Measurements from ENCODE around the gene GIGYF1. TPM values are rescaled to one million over a fixed set of nuclear protein-coding genes. Genes with fewer than 3 reads are reported as not detected.
A peak's percentile ranks its signal among the peaks of the same experiment; 100 is the strongest.

Gene GIGYF1
- total and polyA plus RNA-seq, 2 donors (not counting 3 experiments of a cell fraction or from before 2014, with no cell fraction given) = 13.6 to 46.3 TPM

- no peak for TF ChIP-seq FOS (IDR thresholded peaks at IDR 0.05; ENCODE audit: borderline replicate concordance, insufficient read depth, low read length)
- Histone ChIP-seq H3K9me1 (replicated peaks; ENCODE audit: control insufficient read depth, extremely low read depth, insufficient read depth, low read length) (no peaks in the 10 kb centered on the region), H3K4me1 (ENCODE audit: control insufficient read depth, extremely low read depth, insufficient read depth, low read length) (no peaks in the 10 kb centered on the region), H3K9ac (replicated peaks; ENCODE audit: extremely low read depth, insufficient read depth, low read length) (no peak overlapping the region), H3K4me3 (replicated peaks in 1 of 3; ENCODE audit: insufficient read depth in 1 of 3, low read depth in 1 of 3, low read length in 3 of 3) (no peak overlapping the region), H4K20me1 (replicated peaks; ENCODE audit: control insufficient read depth, extremely low read depth, insufficient read depth, low read length) (no peaks in the 10 kb centered on the region), H3K27me3 (ENCODE audit: control insufficient read depth in 2 of 2, insufficient read depth in 2 of 2, low read length in 2 of 2) (peaks cover 29 to 31% of the 10 kb centered on the region in 2 experiments), H3K36me3 (ENCODE audit: control insufficient read depth in 2 of 2, extremely low read depth in 1 of 2, insufficient read depth in 2 of 2, low read length in 2 of 2) (no peaks in the 10 kb centered on the region), H3K4me2 (ENCODE audit: insufficient read depth, low read length) (no peak overlapping the region), H3K27ac (ENCODE audit: insufficient read depth, low read depth, low read length) (no peak overlapping the region), H3K79me2 (ENCODE audit: control insufficient read depth, insufficient read depth, low read length) (no peaks in the 10 kb centered on the region), H3K9me3 (replicated peaks; ENCODE audit: control insufficient read depth, insufficient read depth, low read length) (no peaks in the 10 kb centered on the region), H2AFZ (ENCODE audit: low read depth, low read length) (no peak overlapping the region)
- POLR2A ChIA-PET = no interaction called here
- FAIRE-seq (no peak), DNase-seq (ENCODE audit: low read depth, low spot score) (no peak)
- CTCF ChIA-PET = interaction anchor here (1.1 to 1.8 kb wide), 2 partner anchors 16 to 133 kb away, joined by 4 to 5 read pairs; partner anchors contain the start of gene POP7
- no TSS peak for BruUV-seq (replicated peaks)
- intact Hi-C loops (cut with micrococcal nuclease) (no loop called here), dilution Hi-C loops (cut with MboI; ENCODE audit: extremely low pct_ligation_motif_present, low sequenced_read_pairs) (loop anchor here (25.0 kb wide), 1 partner anchor 116 kb away; the partner anchor contains the start of gene EPHB4)
Measured at GRCh38 chr7:100721505-100721812, 27.4 kb upstream of the GIGYF1 start.

- Histone ChIP-seq H3K4me2 (ENCODE audit: insufficient read depth, low read length) (no peak overlapping the region), H3K4me3 (replicated peaks in 1 of 3; ENCODE audit: insufficient read depth in 1 of 3, low read depth in 1 of 3, low read length in 3 of 3) (no peak overlapping the region)
Measured at GRCh38 chr7:100720671-100721504, 26.8 kb upstream of the GIGYF1 start.

More at GRCh38 chr7:100720671-100721504, 26.8 kb upstream of the GIGYF1 start:
- H3K27me3 ChIP-seq (ENCODE audit: control insufficient read depth in 2 of 2, insufficient read depth in 2 of 2, low read length in 2 of 2) = peaks cover 29 to 31% of the 10 kb centered on the region in 2 experiments
- H3K36me3 ChIP-seq (ENCODE audit: control insufficient read depth in 2 of 2, extremely low read depth in 1 of 2, insufficient read depth in 2 of 2, low read length in 2 of 2) = no peaks in the 10 kb centered on the region
- no peak for TF ChIP-seq MYC (IDR thresholded peaks at IDR 0.05; ENCODE audit: low read depth, low read length)
- TF ChIP-seq JUN (IDR thresholded peaks at IDR 0.05; ENCODE audit: borderline replicate concordance, insufficient read depth, insufficient read length, low read depth) = no peak
- TF ChIP-seq CTCF (IDR thresholded peaks at IDR 0.05; ENCODE audit: extremely low read depth in 1 of 2, insufficient read depth in 1 of 2, low read depth in 1 of 2, low read length in 2 of 2) = no peak
- peak; percentile 75 for TF ChIP-seq EZH2 (IDR thresholded peaks at IDR 0.05; ENCODE audit: borderline replicate concordance, low read depth, low read length, severe bottlenecking)
- POLR2A ChIA-PET = no interaction called here
- intact Hi-C loops (cut with micrococcal nuclease) = no loop called here
- CTCF ChIA-PET = interaction anchor here (1.1 to 1.8 kb wide), 3 partner anchors 15 to 132 kb away, joined by 3 to 5 read pairs (median 4); partner anchors contain the start of genes MOSPD3 and POP7
- H3K27ac ChIP-seq (ENCODE audit: insufficient read depth, low read depth, low read length) = no peak overlapping the region
- dilution Hi-C loops (cut with MboI; ENCODE audit: extremely low pct_ligation_motif_present, low sequenced_read_pairs) = loop anchor here (25.0 kb wide), 1 partner anchor 116 kb away; the partner anchor contains the start of gene EPHB4
- no peaks in the 10 kb centered on the region for H3K4me1 ChIP-seq (ENCODE audit: control insufficient read depth, extremely low read depth, insufficient read depth, low read length)
- no peak for FAIRE-seq
- no peak overlapping the region for H2AFZ ChIP-seq (ENCODE audit: low read depth, low read length)
- H3K9me3 ChIP-seq (replicated peaks; ENCODE audit: control insufficient read depth, insufficient read depth, low read length) = no peaks in the 10 kb centered on the region
- H3K9ac ChIP-seq (replicated peaks; ENCODE audit: extremely low read depth, insufficient read depth, low read length) = no peak overlapping the region
- H3K9me1 ChIP-seq (replicated peaks; ENCODE audit: control insufficient read depth, extremely low read depth, insufficient read depth, low read length) = no peaks in the 10 kb centered on the region
- no peaks in the 10 kb centered on the region for H3K79me2 ChIP-seq (ENCODE audit: control insufficient read depth, insufficient read depth, low read length)
- H4K20me1 ChIP-seq (replicated peaks; ENCODE audit: control insufficient read depth, extremely low read depth, insufficient read depth, low read length) = no peaks in the 10 kb centered on the region
- DNase-seq (ENCODE audit: low read depth, low spot score) = no peak
- no TSS peak for BruUV-seq (replicated peaks)

Measured in endothelial cell of umbilical vein (primary cell).